Right lobe of liver (tissue), 6 donors: Measurements from ENCODE around the gene RBMS3. TPM values are rescaled to one million over a fixed set of nuclear protein-coding genes. Genes with fewer than 3 reads are reported as not detected.

ENCODE experiments used
- ATAC-seq, 4 donors: fragments of 200-7000 bp; cut with Tn5 transposase; one replicate each; pipeline ENCODE4 v1.9.1; 2020; ENCODE audit warnings: mild to moderate bottlenecking in 4 of 4, moderate library complexity in 4 of 4
- DNase-seq, 3 donors: peaks; one replicate each; pipeline ENCODE4 v3.0.0-alpha.2; 2020
- H3K27ac ChIP-seq, 3 donors: fragments of 200-600 bp; one replicate each; pipeline ENCODE4 v1.8.0; 2022
- H3K27me3 ChIP-seq, 2 donors: fragments of 200-600 bp; one replicate each; pipeline ENCODE4 v1.8.0; 2022
- H3K36me3 ChIP-seq, 4 donors: fragments of 200-600 bp; sonication (generic) in 1 of 4; one replicate each; pipeline versions ENCODE4 v1.5.1 to v1.8.0; 2017 to 2022; ENCODE audit warnings: control low read depth in 1 of 4
- H3K4me1 ChIP-seq, 4 donors: fragments of 200-600 bp; sonication (generic) in 1 of 4; one replicate each; pipeline versions ENCODE4 v1.5.1 to v1.8.0; 2017 to 2022; ENCODE audit warnings: control low read depth in 1 of 4
- H3K4me3 ChIP-seq, 3 donors: fragments of 200-600 bp; one replicate each; pipeline ENCODE4 v1.8.0; 2022
- H3K9me3 ChIP-seq, 4 donors: fragments of 200-600 bp; sonication (generic) in 1 of 4; one replicate each; pipeline versions ENCODE4 v1.5.1 to v1.8.0; 2017 to 2022; ENCODE audit warnings: control low read depth in 1 of 4
- POLR2A ChIP-seq: fragments of 450-650 bp; IDR thresholded peaks from one replicate; pipeline ENCODE4 v1.6.1; 2017; ENCODE audit warnings: antibody characterized with exemption, mild to moderate bottlenecking
- WGBS: methylation state at CpG from one replicate; pipeline ENCODE4 v1.1.6; 2018; ENCODE audit warnings: low coverage, low lambda C conversion rate; ENCODE audit not compliant: insufficient coverage; ENCODE audit errors: missing lambda C conversion rate; 5-methylcytosine and 5-hydroxymethylcytosine counted together
- intact Hi-C, 2 donors: fragments of 100-400 bp; cut with DNase I; formaldehyde crosslinking; loops; one replicate each; pipeline versions ENCODE4 v1.11.2 to v1.14.1; 2022
- total RNA-seq, 6 experiments: library from RNA; depleted of rRNA in 2 of 6; stranded (reverse); fragments of >200 nt in 2 of 6; fragmentation: NEBNext Ultra II Directional in 3 of 6; extraction: Animal tissue kit (Norgen Biotek cat#: 25700) in 3 of 6; gene quantifications; one replicate each; pipeline versions ENCODE4 v1.1.0 to v1.2.4, GENCODE V29; 2016 to 2023
- TF ChIP-seq, protein P1 (sequence below), 4 donors: fragments of 200-600 bp in 3 of 4; fragments of 450-650 bp in 1 of 4; IDR thresholded peaks; one replicate each; pipeline versions ENCODE4 v1.5.1 to v1.8.0; 2016 to 2022; ENCODE audit warnings: antibody characterized with exemption in 4 of 4, mild to moderate bottlenecking in 2 of 4
- donor health status: DM: no; HTN: yes; CAD: no.
- donor health status: DM: no; HTN: no; CAD: no.
- donor health status: DM: no; HTN: no; CAD: no.
- donor health status: DM: no; HTN: yes; CAD: no.
- donor health status: DM: no; HTN: yes; CAD: no.

The RBMS3 gene
- total RNA-seq, 6 experiments from 2014 or later: 6.3 to 11.5 (median 8.3) TPM

GRCh38 chr3:29475305-29475840 lies 194.5 kb downstream of the RBMS3 start:
- no peak overlapping the region for H3K4me3 ChIP-seq
- 78% methylated on average over 9 of the region's 9 CpGs for WGBS
- H3K9me3 ChIP-seq: no peaks in the 10 kb centered on the region
- intact Hi-C loops: no loop called here
- TF ChIP-seq POLR2A: no peak
- H3K27ac ChIP-seq: no peak overlapping the region
- no peaks in the 10 kb centered on the region for H3K4me1 ChIP-seq
- no peaks in the 10 kb centered on the region for H3K36me3 ChIP-seq
- no peak for ATAC-seq
- DNase-seq: no peak
- H3K27me3 ChIP-seq: no peaks in the 10 kb centered on the region

DNA sequence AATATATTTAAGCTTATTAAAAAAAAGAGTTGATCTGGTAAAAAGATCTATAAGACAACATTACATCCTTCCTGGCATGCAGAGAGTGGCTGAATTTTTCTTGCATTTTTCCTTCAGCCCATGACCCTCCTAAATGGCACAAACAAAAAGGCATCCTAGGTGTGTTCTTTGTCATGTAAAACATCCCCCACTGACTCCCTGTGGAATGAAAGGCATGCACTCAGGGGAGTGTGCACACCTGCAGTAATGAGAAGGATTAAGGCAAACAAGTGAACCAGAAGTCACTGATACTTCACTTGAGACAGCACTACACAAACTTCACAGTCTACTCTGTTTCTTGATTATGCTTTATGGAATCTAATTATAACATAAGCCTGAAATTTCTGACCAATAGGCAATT lies 195.0 kb downstream of the RBMS3 start:
- Histone ChIP-seq H3K36me3 (no peaks in the 10 kb centered on the region), H3K4me1 (no peaks in the 10 kb centered on the region), H3K27me3 (no peaks in the 10 kb centered on the region), H3K27ac (no peak overlapping the region), H3K9me3 (no peaks in the 10 kb centered on the region), H3K4me3 (no peak overlapping the region)
- TF ChIP-seq, protein P1, sequence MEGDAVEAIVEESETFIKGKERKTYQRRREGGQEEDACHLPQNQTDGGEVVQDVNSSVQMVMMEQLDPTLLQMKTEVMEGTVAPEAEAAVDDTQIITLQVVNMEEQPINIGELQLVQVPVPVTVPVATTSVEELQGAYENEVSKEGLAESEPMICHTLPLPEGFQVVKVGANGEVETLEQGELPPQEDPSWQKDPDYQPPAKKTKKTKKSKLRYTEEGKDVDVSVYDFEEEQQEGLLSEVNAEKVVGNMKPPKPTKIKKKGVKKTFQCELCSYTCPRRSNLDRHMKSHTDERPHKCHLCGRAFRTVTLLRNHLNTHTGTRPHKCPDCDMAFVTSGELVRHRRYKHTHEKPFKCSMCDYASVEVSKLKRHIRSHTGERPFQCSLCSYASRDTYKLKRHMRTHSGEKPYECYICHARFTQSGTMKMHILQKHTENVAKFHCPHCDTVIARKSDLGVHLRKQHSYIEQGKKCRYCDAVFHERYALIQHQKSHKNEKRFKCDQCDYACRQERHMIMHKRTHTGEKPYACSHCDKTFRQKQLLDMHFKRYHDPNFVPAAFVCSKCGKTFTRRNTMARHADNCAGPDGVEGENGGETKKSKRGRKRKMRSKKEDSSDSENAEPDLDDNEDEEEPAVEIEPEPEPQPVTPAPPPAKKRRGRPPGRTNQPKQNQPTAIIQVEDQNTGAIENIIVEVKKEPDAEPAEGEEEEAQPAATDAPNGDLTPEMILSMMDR (IDR thresholded peaks at IDR 0.05): no peak
- TF ChIP-seq POLR2A: no peak
- no peak for DNase-seq
- intact Hi-C loops: no loop called here
- no peak for ATAC-seq

DNA sequence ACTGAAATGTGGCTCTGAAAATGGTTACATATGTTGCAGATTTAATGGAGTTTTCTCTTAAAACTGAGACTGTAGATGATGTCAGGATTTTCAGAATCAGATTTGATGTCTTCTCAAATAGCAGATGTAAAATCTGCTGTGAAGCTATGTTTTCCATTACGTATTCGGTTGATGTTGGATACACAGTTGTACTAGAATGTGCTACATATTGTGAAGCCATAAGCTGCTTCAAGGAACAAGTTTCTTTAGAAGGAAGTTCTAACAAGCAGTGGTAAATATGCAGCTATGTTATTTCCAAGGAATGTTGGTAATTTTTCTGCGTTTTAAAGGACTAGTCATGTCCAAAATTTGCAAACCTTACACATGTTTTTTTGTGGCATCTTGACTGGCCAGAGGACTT lies 197.7 kb downstream of the RBMS3 start:
- WGBS: 80% methylated on average over 3 of the region's 3 CpGs
- Histone ChIP-seq H3K4me3 (no peak overlapping the region), H3K9me3 (no peaks in the 10 kb centered on the region), H3K36me3 (no peaks in the 10 kb centered on the region), H3K27me3 (no peaks in the 10 kb centered on the region), H3K27ac (no peak overlapping the region), H3K4me1 (no peaks in the 10 kb centered on the region)
- ATAC-seq (no peak), DNase-seq (no peak)
- intact Hi-C loops: no loop called here
- TF ChIP-seq, protein P1 (IDR thresholded peaks at IDR 0.05): no peak
- no peak for TF ChIP-seq POLR2A

- no peak for TF ChIP-seq POLR2A
- TF ChIP-seq, protein P1 (IDR thresholded peaks at IDR 0.05): no peak
- H3K4me3 ChIP-seq: no peak overlapping the region
- no peaks in the 10 kb centered on the region for H3K27me3 ChIP-seq
- DNase-seq (no peak), ATAC-seq (no peak)
- H3K36me3 ChIP-seq: no peaks in the 10 kb centered on the region
- no peak overlapping the region for H3K27ac ChIP-seq
- H3K4me1 ChIP-seq: no peaks in the 10 kb centered on the region
- no peaks in the 10 kb centered on the region for H3K9me3 ChIP-seq
- WGBS: 100% methylated on average over 1 of the region's 1 CpG
- intact Hi-C loops: no loop called here
These were observed 200.4 kb downstream of the RBMS3 start for GRCh38 chr3:29481249-29481648.

DNA sequence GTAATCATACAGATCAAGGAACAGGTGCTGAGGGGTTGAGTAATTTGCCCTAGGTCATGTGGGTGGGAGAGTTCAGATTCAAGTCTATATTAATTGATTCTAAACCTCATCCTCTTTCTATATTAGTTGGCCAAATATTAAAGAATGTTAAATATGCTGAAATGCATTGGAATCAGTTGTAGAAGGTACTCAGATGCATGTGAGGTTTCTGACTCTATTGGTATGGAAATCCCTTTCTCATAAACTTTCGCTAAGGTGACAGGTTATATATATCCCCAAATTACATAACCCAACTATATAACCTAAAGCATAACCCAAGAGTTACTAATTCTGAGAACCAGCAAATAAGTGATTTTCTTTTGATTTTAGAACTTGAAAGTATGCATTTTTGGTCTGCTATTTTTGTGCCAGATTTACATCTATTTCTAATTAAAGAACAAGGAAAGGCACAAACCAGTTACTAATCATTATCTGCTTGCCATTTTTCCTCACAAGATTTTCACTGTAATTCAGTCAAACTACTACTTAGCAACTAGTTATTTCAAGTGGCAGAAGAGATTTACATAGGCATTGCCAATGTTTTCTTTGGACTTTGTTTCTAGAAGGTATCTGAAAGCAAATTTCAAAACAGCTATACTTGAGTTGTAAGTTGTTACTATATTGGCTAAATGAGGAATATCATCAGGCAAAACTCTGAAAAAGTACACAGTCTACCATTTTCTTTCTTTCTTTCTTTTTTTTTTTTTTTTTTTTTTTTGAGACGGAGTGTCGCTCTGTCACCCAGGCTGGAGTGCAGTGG lies 201.3 kb downstream of the RBMS3 start:
- Histone ChIP-seq H3K27me3 (no peaks in the 10 kb centered on the region), H3K4me3 (no peak overlapping the region), H3K9me3 (no peaks in the 10 kb centered on the region), H3K36me3 (no peaks in the 10 kb centered on the region), H3K4me1 (no peaks in the 10 kb centered on the region), H3K27ac (no peak overlapping the region)
- intact Hi-C loops: no loop called here
- ATAC-seq (no peak), DNase-seq (no peak)
- TF ChIP-seq, protein P1 (IDR thresholded peaks at IDR 0.05): no peak
- TF ChIP-seq POLR2A: no peak
- WGBS: 83% methylated on average over 1 of the region's 3 CpGs
